GM18861 (cell line): ENCODE data around the gene UNKL.

ENCODE experiments used
- ATAC-seq: cut with Tn5 transposase; IDR thresholded peaks from one replicate; pipeline ENCODE4 v1.9.1; 2021; ENCODE audit not compliant: unreplicated experiment

Gene UNKL

DNA sequence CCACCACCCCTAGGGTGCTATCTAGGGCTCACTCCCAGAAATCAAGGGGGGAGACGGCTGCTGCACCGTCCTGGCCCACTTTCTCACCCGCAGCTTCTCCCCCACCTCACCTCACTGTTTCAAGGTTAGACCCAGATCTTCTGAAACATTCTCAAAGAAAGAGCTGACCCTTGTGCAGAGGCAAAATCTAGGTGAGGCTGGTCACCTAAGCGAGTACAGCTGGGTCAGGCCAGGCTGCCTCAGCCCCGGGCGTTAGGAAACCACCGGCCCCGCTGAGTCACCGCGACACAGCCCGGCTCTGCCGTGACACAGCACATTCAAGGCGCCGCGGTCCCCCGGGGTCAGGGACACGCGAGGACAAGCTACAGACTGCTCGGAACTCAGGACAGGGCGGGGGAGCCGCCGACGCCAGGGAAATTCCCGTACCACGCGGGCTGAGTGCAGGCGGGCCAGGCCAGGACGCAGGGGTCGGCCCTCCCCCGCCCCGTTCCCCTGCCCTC is 35.6 kb downstream of the UNKL start:
- ATAC-seq: no peak

- no peak for ATAC-seq
These were observed 36.3 kb downstream of the UNKL start for GRCh38 chr16:1378087-1378803.

DNA sequence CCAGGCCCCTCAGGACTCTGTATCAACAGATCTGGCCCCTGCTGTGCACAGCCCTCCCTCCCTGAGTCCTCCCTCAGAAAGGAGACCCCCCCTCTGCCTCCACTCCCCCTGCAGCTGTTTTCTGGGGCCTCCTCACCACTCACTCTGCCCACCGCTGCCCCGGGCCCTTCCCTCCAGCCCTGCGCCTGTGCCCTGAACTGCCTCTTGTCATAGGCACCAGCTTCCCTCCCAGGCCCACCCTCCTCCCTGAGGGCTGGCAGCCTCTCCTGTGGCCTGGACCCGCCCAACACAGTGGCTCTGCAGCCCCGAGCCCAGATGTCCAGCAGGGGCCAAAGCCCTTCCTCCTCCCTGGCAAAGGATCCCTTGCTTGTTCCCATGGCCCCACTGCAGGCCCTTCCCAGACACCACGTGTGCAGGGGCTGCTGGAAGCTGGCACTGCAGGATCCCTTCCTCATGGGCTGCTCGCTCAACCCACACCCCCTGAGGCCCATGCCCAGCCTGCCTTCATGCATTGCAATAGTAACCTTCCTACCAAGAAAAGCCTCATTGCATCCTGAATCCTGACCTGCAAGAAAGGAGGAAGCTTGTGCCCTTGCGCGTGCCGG is 37.0 kb downstream of the UNKL start:
- ATAC-seq: no peak

GRCh38 chr16:1375741-1376410 is 38.6 kb downstream of the UNKL start:
- no peak for ATAC-seq

DNA sequence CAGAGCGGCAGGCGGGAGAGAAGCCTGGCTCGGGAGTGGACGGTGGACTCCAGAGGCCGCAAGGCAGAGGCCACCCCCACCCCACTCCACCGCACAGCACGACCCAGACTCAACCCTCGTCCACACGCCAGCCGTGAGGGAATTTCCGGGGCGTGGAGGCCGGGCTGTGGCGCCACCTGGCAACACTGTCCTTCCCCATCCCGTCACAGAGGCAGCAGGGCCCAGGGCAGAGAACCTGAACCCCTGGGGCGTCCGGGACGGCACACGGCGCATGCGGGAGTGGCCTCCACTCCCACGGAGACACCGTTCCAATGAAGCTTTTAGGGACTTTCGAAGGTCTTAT is 39.2 kb downstream of the UNKL start:
- ATAC-seq: no peak

DNA sequence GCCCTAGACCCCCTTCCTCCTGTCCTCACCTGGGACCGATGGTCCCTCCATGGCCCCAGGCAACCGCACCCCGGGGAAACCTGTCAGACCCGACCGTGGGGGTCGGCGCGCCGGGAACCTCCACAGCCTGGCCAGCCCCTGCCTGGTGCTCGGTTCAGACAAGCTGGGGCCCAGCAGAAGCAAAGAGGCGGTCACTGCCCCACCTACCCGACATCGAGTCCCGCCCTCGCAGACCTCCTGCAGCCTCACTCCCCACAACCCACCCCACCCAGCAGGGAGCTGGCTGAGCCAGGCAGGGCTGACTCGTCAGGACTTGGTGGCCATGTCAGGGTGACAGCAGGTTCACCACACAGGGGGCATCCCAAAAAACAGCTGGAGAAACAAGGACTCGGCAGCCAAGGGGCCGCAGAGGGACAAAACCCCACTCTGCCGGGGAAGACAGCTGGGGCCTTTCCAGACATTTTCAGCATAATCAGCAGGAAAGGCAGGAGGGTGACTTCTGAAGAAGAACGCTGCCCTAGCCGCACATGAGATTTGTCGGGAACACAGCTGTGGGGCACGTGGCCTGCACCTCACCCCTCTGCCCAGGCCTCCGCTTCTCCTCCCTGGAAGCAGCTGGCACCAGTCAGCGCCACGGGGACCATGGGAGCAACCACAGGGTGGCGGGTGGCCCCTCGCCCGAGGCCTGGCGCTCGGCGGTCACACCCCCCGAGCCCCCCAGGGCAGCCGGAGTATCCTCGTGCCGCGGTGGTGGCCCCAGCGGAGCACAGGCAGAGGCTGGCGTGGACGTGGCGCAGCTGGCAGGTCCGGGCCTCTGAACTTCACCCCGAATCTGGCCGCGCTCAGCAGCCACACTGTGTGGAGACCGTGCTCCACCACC is 39.8 kb downstream of the UNKL start:
- ATAC-seq: no peak

DNA sequence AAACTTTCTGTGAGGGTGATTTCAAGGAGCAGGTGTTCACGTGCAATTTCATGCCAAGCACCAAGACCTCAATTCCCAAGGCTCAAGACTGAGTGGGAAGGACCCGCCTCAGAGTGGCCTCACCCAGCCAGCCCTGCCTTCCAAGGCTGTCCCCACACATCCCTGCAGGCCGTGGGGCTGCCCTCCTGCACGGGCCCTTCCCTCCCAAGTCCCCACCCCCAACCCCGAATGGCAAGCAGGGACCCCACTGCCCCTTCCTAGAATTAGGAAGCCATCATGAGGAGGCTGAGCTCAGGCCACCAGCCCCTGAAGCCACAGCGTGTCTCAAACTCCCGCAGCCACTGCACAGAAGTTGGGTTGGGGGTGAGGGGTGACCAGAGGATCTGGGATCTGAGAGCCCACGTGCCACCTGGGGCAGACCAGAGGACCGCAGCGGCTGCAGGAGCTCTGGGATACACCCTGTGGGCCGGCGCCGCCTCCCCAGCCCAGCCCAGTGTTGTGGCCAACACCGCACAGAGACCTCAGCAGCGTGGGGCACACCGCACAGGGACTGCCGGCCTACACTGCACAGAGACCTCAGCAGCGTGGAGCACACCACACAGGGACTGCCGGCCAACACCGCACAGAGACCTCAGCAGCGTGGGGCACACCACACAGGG is 42.1 kb downstream of the UNKL start:
- ATAC-seq: no peak

- no peak for ATAC-seq
These were observed 43.2 kb downstream of the UNKL start for GRCh38 chr16:1371054-1371978.

DNA sequence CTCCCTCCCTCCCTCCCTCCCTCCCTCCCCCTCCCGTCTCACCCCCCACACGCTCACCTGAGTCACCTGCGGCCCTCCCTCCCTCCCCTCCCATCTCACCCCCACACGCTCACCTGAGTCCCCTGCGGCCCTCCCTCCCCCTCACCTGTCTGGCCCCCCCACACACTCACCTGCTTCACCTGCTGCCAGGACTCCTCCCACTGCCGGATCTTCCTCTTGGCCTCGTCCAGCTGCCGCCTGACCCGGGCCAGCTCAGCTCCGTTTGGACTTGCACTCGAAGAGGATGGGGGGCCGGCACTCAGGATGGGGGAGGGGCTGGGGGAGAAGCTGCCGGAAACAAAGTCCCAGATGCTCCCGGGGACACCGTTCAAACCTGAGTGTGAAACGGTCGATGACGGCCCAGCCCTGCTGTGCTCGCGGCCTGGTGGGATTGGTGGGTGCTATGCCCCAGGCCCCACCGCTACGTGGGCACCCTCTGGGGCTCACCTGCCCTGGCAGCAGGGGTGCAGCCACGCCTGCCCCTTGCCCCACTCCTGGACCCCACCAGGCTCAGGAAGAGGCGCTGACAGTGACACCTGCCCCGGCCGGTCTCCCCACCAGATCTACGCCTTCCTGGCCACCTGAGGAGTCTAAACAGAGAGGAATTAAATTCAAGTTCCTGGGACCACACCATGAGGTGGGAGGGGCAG is 46.9 kb downstream of the UNKL start:
- ATAC-seq: no peak

DNA sequence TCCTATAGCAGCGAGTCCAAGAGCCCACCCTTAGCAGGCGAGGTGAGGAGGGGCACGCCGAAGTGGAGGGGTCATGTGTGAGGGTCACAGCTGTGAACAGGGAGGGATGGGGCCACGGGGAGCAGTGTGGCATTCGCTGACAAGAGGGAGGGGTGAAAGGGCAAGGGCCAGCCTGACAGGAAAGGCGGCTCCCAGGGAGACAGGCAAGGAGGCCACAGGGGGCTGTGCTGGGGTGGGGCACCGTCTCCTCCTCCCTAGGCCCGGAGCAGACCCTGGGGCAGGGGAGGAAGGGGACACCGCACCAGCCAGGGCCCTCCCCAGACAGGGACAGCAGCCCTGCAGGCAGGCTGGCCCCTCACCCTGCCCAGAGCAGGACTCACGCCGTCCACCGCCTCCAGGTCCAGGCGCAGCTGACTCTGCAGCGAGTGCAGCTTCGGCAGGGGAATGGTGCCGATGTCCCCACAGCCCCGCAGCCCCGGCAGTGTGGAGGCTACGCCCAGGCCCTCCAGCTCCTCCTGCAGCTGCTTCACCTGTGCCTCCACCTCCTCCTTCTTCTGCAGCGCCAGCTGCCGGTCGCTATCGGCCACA is 47.7 kb downstream of the UNKL start:
- no peak for ATAC-seq

GRCh38 chr16:1366060-1366711 is 48.3 kb downstream of the UNKL start:
- no peak for ATAC-seq

- ATAC-seq: no peak
These were observed 50.0 kb downstream of the UNKL start for GRCh38 chr16:1364510-1364909.

- no peak for ATAC-seq
These were observed 50.9 kb downstream of the UNKL start for GRCh38 chr16:1363501-1364041.

GRCh38 chr16:1362807-1363206 is 51.7 kb downstream of the UNKL start:
- no peak for ATAC-seq

GRCh38 chr16:1361685-1362360 is 52.7 kb downstream of the UNKL start:
- no peak for ATAC-seq

DNA sequence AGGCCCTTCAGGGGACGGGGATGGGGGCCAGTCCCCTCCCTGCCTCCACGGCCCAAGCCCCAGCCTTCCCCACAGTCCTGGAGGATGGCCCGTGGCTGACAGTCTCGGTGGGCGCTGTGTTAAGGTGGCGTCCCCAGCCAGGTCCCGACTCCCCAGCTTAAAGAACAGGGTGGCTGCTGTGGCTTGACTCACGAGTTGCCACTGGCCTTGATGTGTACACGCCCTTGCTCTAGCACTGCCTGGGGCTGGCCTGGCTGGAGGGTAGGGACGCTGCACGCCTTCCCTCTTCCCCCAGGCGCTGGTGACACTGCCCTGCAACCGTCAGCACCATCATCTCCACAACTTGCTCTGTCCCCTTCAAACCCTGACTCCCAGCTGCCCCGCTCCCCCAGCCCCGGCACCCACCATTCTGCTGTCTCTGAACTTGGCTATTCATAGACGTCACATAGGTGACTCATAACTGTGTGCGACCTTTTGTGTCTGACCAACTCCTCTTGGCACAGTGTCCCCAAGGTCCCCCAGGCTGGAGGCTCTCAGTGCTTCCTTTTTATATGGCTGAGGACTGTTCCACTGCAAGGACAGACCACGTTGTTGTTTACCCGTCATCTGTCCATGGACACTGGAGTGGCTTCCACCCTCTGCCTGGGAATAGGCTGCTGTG is 56.5 kb downstream of the UNKL start:
- no peak for ATAC-seq
